MM.1S (cell line): Measurements from ENCODE around the gene TNP2.

ENCODE experiments used
- EZH2 ChIP-seq: fragments of 300-600 bp; sonication (generic); optimal IDR thresholded peaks from 2 replicates; pipeline ENCODE3; 2017; ENCODE audit warnings: low read depth, mild to moderate bottlenecking, antibody characterized with exemption, low read length, mixed read lengths
- EZH2phosphoT487 ChIP-seq: fragments of 300-600 bp; sonication (generic); IDR thresholded peaks from 2 replicates; pipeline ENCODE4 v1.6.1; 2018; ENCODE audit warnings: antibody characterized with exemption, low read length
- TF ChIP-seq, protein P1 (sequence below): fragments of 300-600 bp; sonication (generic); IDR thresholded peaks from 2 replicates; pipeline ENCODE4 v1.5.1; 2016; ENCODE audit warnings: antibody characterized with exemption, low read length, mixed read lengths

DNA sequence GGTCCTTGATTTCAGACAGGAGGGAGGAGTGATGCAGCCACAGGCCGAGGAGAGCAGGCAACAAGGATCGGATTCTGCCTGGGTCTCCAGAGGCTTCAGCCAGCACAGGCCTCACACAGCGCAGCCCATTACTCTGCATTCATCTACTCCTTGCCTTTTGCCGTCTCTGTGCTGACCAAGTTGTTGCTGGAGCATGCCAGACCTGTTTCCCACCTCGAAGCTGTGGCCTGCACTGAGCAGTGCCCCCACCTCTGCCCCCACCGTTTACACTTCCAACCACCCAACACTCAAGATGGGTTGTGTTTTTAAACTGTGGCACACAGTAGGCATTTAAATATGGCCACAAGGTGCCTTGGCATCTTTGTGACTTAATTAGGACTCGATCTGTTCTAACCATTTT lies 5.8 kb upstream of the TNP2 start:
- TF ChIP-seq, protein P1, sequence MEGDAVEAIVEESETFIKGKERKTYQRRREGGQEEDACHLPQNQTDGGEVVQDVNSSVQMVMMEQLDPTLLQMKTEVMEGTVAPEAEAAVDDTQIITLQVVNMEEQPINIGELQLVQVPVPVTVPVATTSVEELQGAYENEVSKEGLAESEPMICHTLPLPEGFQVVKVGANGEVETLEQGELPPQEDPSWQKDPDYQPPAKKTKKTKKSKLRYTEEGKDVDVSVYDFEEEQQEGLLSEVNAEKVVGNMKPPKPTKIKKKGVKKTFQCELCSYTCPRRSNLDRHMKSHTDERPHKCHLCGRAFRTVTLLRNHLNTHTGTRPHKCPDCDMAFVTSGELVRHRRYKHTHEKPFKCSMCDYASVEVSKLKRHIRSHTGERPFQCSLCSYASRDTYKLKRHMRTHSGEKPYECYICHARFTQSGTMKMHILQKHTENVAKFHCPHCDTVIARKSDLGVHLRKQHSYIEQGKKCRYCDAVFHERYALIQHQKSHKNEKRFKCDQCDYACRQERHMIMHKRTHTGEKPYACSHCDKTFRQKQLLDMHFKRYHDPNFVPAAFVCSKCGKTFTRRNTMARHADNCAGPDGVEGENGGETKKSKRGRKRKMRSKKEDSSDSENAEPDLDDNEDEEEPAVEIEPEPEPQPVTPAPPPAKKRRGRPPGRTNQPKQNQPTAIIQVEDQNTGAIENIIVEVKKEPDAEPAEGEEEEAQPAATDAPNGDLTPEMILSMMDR = no peak
- no peak for TF ChIP-seq EZH2
- no peak for TF ChIP-seq EZH2phosphoT487
